GM13977 (cell line): ENCODE measurements around the gene SLC17A9.

ENCODE experiments used
- DNase-seq: peaks from one replicate; pipeline ENCODE4 v3.0.0; 2012; ENCODE audit warnings: low spot score
- in situ Hi-C: fragments of 300-500 bp; cut with MboI; formaldehyde crosslinking; loops from one replicate; pipeline ENCODE4 v1.12.0; 2022; ENCODE audit warnings: low sequenced_read_pairs, low pct_unique_long_range_greater_than_20kb, mixed read lengths, inconsistent platforms; ENCODE audit not compliant: unreplicated experiment
- TF ChIP-seq, protein P1 (sequence below): IDR thresholded peaks from 2 replicates; pipeline ENCODE4 v1.5.1; 2012; ENCODE audit warnings: mild to moderate bottlenecking, control low read depth; ENCODE audit not compliant: insufficient read depth; ENCODE audit errors: extremely low read depth, missing control alignments

Gene SLC17A9

DNA sequence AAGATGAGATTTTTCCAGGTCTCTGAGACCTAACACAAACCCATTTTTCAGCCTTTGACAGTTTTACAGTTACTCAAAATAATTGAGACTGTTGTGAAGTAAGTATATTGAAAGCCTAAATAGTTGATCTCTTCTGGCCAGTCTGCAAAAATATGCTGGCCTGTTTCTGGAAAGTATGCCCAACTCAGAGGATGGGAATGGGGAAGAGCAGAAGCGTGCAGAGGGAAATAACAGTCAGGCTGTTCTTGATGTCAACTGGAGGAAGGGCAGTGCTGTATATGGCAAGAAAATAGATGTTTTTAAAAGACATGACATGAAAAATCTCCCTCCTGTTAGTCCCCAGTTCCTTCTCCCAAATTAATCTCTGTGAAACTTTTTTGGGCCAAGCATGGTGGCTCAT, 10.7 kb upstream of the SLC17A9 start:
- DNase-seq: no peak
- TF ChIP-seq, protein P1, sequence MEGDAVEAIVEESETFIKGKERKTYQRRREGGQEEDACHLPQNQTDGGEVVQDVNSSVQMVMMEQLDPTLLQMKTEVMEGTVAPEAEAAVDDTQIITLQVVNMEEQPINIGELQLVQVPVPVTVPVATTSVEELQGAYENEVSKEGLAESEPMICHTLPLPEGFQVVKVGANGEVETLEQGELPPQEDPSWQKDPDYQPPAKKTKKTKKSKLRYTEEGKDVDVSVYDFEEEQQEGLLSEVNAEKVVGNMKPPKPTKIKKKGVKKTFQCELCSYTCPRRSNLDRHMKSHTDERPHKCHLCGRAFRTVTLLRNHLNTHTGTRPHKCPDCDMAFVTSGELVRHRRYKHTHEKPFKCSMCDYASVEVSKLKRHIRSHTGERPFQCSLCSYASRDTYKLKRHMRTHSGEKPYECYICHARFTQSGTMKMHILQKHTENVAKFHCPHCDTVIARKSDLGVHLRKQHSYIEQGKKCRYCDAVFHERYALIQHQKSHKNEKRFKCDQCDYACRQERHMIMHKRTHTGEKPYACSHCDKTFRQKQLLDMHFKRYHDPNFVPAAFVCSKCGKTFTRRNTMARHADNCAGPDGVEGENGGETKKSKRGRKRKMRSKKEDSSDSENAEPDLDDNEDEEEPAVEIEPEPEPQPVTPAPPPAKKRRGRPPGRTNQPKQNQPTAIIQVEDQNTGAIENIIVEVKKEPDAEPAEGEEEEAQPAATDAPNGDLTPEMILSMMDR: no peak
- in situ Hi-C loops: no loop called here

GRCh38 chr20:62942456-62942855, 10.1 kb upstream of the SLC17A9 start:
- in situ Hi-C loops: no loop called here
- TF ChIP-seq, protein P1: no peak
- DNase-seq: no peak

- TF ChIP-seq, protein P1: no peak
- in situ Hi-C loops: no loop called here
- DNase-seq: no peak
These were observed 9.1 kb upstream of the SLC17A9 start for GRCh38 chr20:62943396-62943795.

- DNase-seq: no peak
- in situ Hi-C loops: no loop called here
- TF ChIP-seq, protein P1: no peak
These were observed 8.3 kb upstream of the SLC17A9 start for GRCh38 chr20:62944184-62944583.

GRCh38 chr20:62944746-62945145, 7.8 kb upstream of the SLC17A9 start:
- in situ Hi-C loops: no loop called here
- TF ChIP-seq, protein P1: no peak

DNA sequence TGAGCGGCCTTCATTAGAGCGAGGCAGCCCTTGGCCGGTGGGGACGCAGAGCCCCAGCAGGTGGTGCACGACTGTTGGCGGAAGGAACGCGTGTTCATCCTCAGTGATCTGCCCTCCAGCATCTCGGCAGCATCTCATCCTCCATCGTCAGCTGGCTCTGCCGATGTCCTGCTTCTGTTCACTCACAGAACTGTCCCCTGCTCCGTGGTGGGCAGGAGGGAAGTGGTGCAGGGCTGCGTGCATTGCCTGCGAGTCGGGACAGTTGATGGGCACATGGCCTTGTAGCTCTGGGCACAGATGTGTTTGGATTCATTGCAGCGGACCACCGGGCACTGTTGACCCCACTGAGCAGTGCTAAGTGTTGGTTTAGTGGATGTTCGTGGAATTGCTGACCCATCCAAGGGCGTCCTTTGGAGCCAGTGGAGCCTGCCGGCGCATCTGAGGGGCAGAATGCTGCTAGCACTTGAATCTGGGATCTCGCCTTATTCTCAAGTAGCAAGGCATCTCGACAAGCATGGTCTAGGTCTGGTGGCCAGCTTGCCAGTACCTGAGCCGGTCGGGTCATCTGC, 6.7 kb upstream of the SLC17A9 start:
- DNase-seq: no peak
- in situ Hi-C loops: no loop called here
- TF ChIP-seq, protein P1: no peak

More at GRCh38 chr20:62944746-62945145, 7.8 kb upstream of the SLC17A9 start:
- no peak for DNase-seq

DNA sequence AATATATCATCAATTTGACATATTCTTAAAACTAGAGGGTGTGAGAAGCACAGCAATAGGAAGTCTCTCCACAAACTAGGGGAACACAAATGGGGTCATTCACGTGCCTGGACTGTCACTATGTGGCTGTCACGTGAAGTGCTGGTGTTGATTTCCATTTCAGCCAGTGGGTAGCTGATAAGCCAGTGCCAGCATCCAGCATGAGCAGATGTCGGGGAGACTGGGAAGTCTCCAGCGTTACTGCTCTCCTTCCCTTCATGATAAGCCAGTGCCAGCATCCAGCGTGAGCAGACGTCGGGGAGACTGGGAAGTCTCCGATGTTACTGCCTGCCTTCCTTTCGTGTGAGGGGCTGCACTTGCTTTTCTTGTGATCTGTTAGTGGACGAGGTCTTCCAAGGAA, 5.6 kb upstream of the SLC17A9 start:
- TF ChIP-seq, protein P1: no peak
- DNase-seq: no peak
- in situ Hi-C loops: no loop called here
